ENCODE results near the gene FARP2.

DNA sequence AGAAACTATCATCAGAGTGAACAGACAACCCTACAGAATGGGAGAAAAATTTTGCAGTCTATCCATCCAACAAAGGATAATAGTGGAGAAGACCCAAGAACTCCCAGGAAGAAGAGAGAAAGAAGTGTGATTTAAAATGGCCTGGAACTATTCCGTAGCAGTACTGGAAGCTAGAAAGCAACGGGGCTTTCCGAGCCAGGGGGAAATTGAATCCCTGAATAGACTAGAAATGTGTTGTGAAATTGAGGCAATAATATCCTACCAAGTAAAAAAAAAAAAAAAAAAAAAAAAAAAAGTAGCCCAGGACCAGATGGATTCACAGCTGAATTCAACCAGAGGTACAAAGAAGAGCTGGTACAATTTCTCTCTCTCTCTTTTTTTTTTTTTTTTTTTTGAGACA, 69.3 kb downstream of the FARP2 start:
- TF ChIP-seq, protein P1, sequence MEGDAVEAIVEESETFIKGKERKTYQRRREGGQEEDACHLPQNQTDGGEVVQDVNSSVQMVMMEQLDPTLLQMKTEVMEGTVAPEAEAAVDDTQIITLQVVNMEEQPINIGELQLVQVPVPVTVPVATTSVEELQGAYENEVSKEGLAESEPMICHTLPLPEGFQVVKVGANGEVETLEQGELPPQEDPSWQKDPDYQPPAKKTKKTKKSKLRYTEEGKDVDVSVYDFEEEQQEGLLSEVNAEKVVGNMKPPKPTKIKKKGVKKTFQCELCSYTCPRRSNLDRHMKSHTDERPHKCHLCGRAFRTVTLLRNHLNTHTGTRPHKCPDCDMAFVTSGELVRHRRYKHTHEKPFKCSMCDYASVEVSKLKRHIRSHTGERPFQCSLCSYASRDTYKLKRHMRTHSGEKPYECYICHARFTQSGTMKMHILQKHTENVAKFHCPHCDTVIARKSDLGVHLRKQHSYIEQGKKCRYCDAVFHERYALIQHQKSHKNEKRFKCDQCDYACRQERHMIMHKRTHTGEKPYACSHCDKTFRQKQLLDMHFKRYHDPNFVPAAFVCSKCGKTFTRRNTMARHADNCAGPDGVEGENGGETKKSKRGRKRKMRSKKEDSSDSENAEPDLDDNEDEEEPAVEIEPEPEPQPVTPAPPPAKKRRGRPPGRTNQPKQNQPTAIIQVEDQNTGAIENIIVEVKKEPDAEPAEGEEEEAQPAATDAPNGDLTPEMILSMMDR (conservative IDR thresholded peaks at IDR 0.05; ENCODE audit: low read depth, low read length) = no peak
- TF ChIP-seq EZH2 (IDR thresholded peaks at IDR 0.05; ENCODE audit: low read length, unreplicated experiment) = no peak

All from PC-3 (cell line).